H1 (cell line): ENCODE data around the gene CSNK1A1. TPM values are rescaled to one million over a fixed set of nuclear protein-coding genes. Genes with fewer than 3 reads are reported as not detected.

Experiments
- CTCF ChIA-PET: fragments of 300-600 bp; sonication (Branson Sonifier 250); formaldehyde crosslinking; loops from one replicate; lab custom pipeline; 2021; ENCODE audit not compliant: partially characterized antibody; lab: Charles Lee
- POLR2A ChIA-PET: fragments of 300-600 bp; sonication (Branson Sonifier 250); formaldehyde crosslinking; loops from one replicate; lab custom pipeline; 2021; ENCODE audit warnings: inconsistent platforms; ENCODE audit not compliant: partially characterized antibody; lab: Charles Lee
- DNase-seq, 2 experiments: peaks; one replicate each; pipeline versions ENCODE4 v3.0.0 to v3.0.0-alpha.2; 2010 to 2022; ENCODE audit warnings: low spot score in 2 of 2, low read depth in 1 of 2, mixed read lengths in 1 of 2
- FAIRE-seq: peaks from 2 replicates; lab custom pipeline; 2011; peaks lifted over from hg19 to GRCh38; lab: Jason Lieb, UNC
- H2AFZ ChIP-seq: 2 replicates; pipeline ENCODE4 v1.8.1; 2012; ENCODE audit warnings: low read length, inconsistent platforms
- H2AK5ac ChIP-seq: 2 replicates; pipeline ENCODE4 v1.6.1; 2013; ENCODE audit warnings: low read depth, low read length
- H2BK120ac ChIP-seq: replicated peaks from 2 replicates; pipeline ENCODE3; 2013; ENCODE audit warnings: low read depth, low read length, inconsistent platforms
- H2BK12ac ChIP-seq: 2 replicates; pipeline ENCODE4 v1.6.1; 2013; ENCODE audit warnings: low read depth, low read length
- H2BK15ac ChIP-seq: 2 replicates; pipeline ENCODE4 v1.6.1; 2013; ENCODE audit warnings: low read length
- H2BK20ac ChIP-seq: 2 replicates; pipeline ENCODE4 v1.6.1; 2013; ENCODE audit warnings: low read length
- H2BK5ac ChIP-seq: 2 replicates; pipeline ENCODE4 v1.6.1; 2013; ENCODE audit warnings: low read depth, low read length
- H3K14ac ChIP-seq: 2 replicates; pipeline ENCODE4 v1.6.1; 2013; ENCODE audit warnings: inconsistent platforms; ENCODE audit not compliant: insufficient read length
- H3K18ac ChIP-seq: 2 replicates; pipeline ENCODE4 v1.6.1; 2013; ENCODE audit warnings: low read length; ENCODE audit errors: extremely low read depth
- H3K23ac ChIP-seq: 2 replicates; pipeline ENCODE4 v1.6.1; 2013; ENCODE audit warnings: inconsistent platforms; ENCODE audit not compliant: insufficient read length
- H3K23me2 ChIP-seq: 2 replicates; pipeline ENCODE4 v1.6.1; 2013; ENCODE audit warnings: low read depth, low read length
- H3K27ac ChIP-seq: 2 replicates; pipeline ENCODE4 v1.6.1; 2011; ENCODE audit warnings: low read depth, low read length, inconsistent platforms
- H3K27me3 ChIP-seq, 4 experiments: replicated peaks in 1 of 4; 1 replicate in 1 of 4; 2 replicates in 3 of 4; pipeline versions ENCODE4 v1.6.1 to v1.8.1; 2011 to 2013; ENCODE audit warnings: low read length in 3 of 4, mild to moderate bottlenecking in 3 of 4, inconsistent platforms in 2 of 4, mixed read lengths in 2 of 4, moderate library complexity in 1 of 4; ENCODE audit not compliant: control insufficient read depth in 3 of 4, insufficient read depth in 3 of 4; ENCODE audit errors: extremely low read depth in 1 of 4
- H3K36me3 ChIP-seq, 4 experiments: 2 replicates each; pipeline versions ENCODE4 v1.6.1 to v1.8.1; 2011 to 2013; ENCODE audit warnings: mild to moderate bottlenecking in 4 of 4, low read length in 3 of 4, moderate library complexity in 2 of 4, control low read depth in 1 of 4, inconsistent platforms in 1 of 4; ENCODE audit not compliant: insufficient read depth in 4 of 4, control insufficient read depth in 2 of 4
- H3K4ac ChIP-seq: replicated peaks from 2 replicates; pipeline ENCODE3; 2013; ENCODE audit warnings: low read length, low read depth, mixed read lengths, inconsistent platforms; ENCODE audit not compliant: insufficient read length
- H3K4me1 ChIP-seq, 4 experiments: replicated peaks in 1 of 4; 1 replicate in 1 of 4; 2 replicates in 3 of 4; pipeline versions ENCODE4 v1.6.1 to v1.8.1; 2011 to 2013; ENCODE audit warnings: low read length in 3 of 4, inconsistent platforms in 2 of 4, mixed read lengths in 1 of 4; ENCODE audit not compliant: insufficient read depth in 4 of 4, control insufficient read depth in 3 of 4
- H3K4me2 ChIP-seq, 2 experiments: 2 replicates each; pipeline versions ENCODE4 v1.6.1 to v1.8.1; 2011 to 2013; ENCODE audit warnings: low read depth in 2 of 2, low read length in 2 of 2, control low read depth in 1 of 2, inconsistent platforms in 1 of 2, mild to moderate bottlenecking in 1 of 2; ENCODE audit not compliant: insufficient read depth in 1 of 2
- H3K4me3 ChIP-seq, 4 experiments: fragments of 200-600, 300-600 bp in 1 of 4; sonication (generic), shearing (Covaris generic), sonication (Bioruptor Twin) in 1 of 4; 2 replicates each; pipeline versions ENCODE4 v1.5.1 to v1.8.1; 2011 to 2016; ENCODE audit warnings: low read length in 4 of 4, low read depth in 3 of 4, control low read depth in 2 of 4, inconsistent platforms in 2 of 4, mild to moderate bottlenecking in 2 of 4, mixed read lengths in 1 of 4, moderate library complexity in 1 of 4; ENCODE audit not compliant: insufficient read depth in 2 of 4; ENCODE audit errors: extremely low read depth in 1 of 4
- H3K56ac ChIP-seq: replicated peaks from 2 replicates; pipeline ENCODE3; 2013; ENCODE audit warnings: low read depth, mild to moderate bottlenecking, mixed read lengths, low read length, inconsistent platforms; ENCODE audit not compliant: insufficient read length
- H3K79me1 ChIP-seq: 2 replicates; pipeline ENCODE4 v1.6.1; 2013; ENCODE audit warnings: low read depth, low read length, control low read depth
- H3K79me2 ChIP-seq, 2 experiments: 2 replicates each; pipeline versions ENCODE4 v1.6.1 to v1.8.1; 2012 to 2013; ENCODE audit warnings: low read length in 2 of 2, mild to moderate bottlenecking in 2 of 2, inconsistent platforms in 1 of 2; ENCODE audit not compliant: insufficient read depth in 2 of 2, control insufficient read depth in 1 of 2
- H3K9ac ChIP-seq, 4 experiments: replicated peaks in 1 of 4; 1 replicate in 1 of 4; 2 replicates in 3 of 4; pipeline versions ENCODE4 v1.6.1 to v1.8.1; 2011 to 2013; ENCODE audit warnings: low read depth in 3 of 4, low read length in 3 of 4, control low read depth in 2 of 4, mild to moderate bottlenecking in 2 of 4, moderate library complexity in 2 of 4, inconsistent platforms in 1 of 4; ENCODE audit errors: extremely low read depth in 1 of 4
- H3K9me3 ChIP-seq, 2 experiments: 2 replicates each; pipeline versions ENCODE4 v1.6.1 to v1.8.1; 2012 to 2013; ENCODE audit warnings: mild to moderate bottlenecking in 2 of 2, moderate library complexity in 2 of 2, control low read depth in 1 of 2, inconsistent platforms in 1 of 2, low read depth in 1 of 2, low read length in 1 of 2, mixed read lengths in 1 of 2; ENCODE audit not compliant: insufficient read depth in 2 of 2
- H4K20me1 ChIP-seq, 2 experiments: replicated peaks in 1 of 2; 2 replicates each; pipeline versions ENCODE3 to v1.8.1; 2011 to 2013; ENCODE audit warnings: inconsistent platforms in 2 of 2, low read length in 2 of 2, mild to moderate bottlenecking in 1 of 2; ENCODE audit not compliant: insufficient read depth in 2 of 2, control insufficient read depth in 1 of 2
- H4K5ac ChIP-seq: 2 replicates; pipeline ENCODE4 v1.6.1; 2013; ENCODE audit warnings: low read length, low read depth, mixed read lengths, inconsistent platforms; ENCODE audit not compliant: insufficient read length
- H4K8ac ChIP-seq: 2 replicates; pipeline ENCODE4 v1.8.0; 2013; ENCODE audit warnings: mild to moderate bottlenecking, moderate library complexity, low read length, inconsistent platforms; ENCODE audit not compliant: insufficient read depth; ENCODE audit errors: extremely low read depth
- H4K91ac ChIP-seq: replicated peaks from 2 replicates; pipeline ENCODE3; 2013; ENCODE audit warnings: low read length, mixed read lengths, inconsistent platforms; ENCODE audit not compliant: insufficient read length
- BCL11A ChIP-seq, 2 experiments: IDR thresholded peaks; one replicate each; pipeline ENCODE4 v1.6.1; 2011; ENCODE audit warnings: low read depth in 2 of 2, low read length in 2 of 2, mild to moderate bottlenecking in 2 of 2
- BRCA1 ChIP-seq: IDR thresholded peaks from 2 replicates; pipeline ENCODE4 v1.6.1; 2012; ENCODE audit warnings: low read depth, low read length, improper control_type of control experiment
- CBX8 ChIP-seq: fragments of 300-800, 300-1000 bp; sonication (generic); IDR thresholded peaks from 2 replicates; pipeline ENCODE4 v1.7.1; 2016; ENCODE audit warnings: low read depth, low read length, borderline replicate concordance
- CEBPB ChIP-seq: IDR thresholded peaks from 2 replicates; pipeline ENCODE4 v1.6.1; 2012; ENCODE audit warnings: low read depth, low read length
- GABPA ChIP-seq: IDR thresholded peaks from 2 replicates; pipeline ENCODE4 v1.6.1; 2011; ENCODE audit warnings: mild to moderate bottlenecking, low read length, moderate library complexity, borderline replicate concordance; ENCODE audit not compliant: insufficient read depth
- JUN ChIP-seq: IDR thresholded peaks from 2 replicates; pipeline ENCODE4 v1.6.1; 2011; ENCODE audit warnings: low read depth, mild to moderate bottlenecking, improper control_type of control experiment, low read length
- KDM4A ChIP-seq: IDR thresholded peaks from one replicate; pipeline ENCODE4 v1.7.1; 2012; ENCODE audit warnings: low read depth, mild to moderate bottlenecking, moderate library complexity, low read length, inconsistent platforms; ENCODE audit not compliant: severe bottlenecking
- NRF1 ChIP-seq: IDR thresholded peaks from 2 replicates; pipeline ENCODE4 v1.6.1; 2011; ENCODE audit warnings: mild to moderate bottlenecking, low read depth, low read length, improper control_type of control experiment
- PHF8 ChIP-seq: fragments of 200-600 bp; sonication (generic); conservative IDR thresholded peaks from 2 replicates; pipeline ENCODE4 v1.7.1; 2012; ENCODE audit warnings: low read depth, mild to moderate bottlenecking, inconsistent platforms, low read length, moderate library complexity
- POU5F1 ChIP-seq: IDR thresholded peaks from 2 replicates; pipeline ENCODE4 v1.6.1; 2011; ENCODE audit warnings: low read depth, mild to moderate bottlenecking, low read length, moderate library complexity
- SAP30 ChIP-seq: fragments of 300-600 bp; sonication (generic); IDR thresholded peaks from 2 replicates; pipeline ENCODE4 v1.7.1; 2012; ENCODE audit warnings: low read length, moderate library complexity, mild to moderate bottlenecking, inconsistent platforms; ENCODE audit not compliant: insufficient read depth, insufficient replicate concordance
- SIRT6 ChIP-seq: IDR thresholded peaks from one replicate; pipeline ENCODE4 v1.7.1; 2012; ENCODE audit warnings: low read length, inconsistent platforms
- SRF ChIP-seq: IDR thresholded peaks from 2 replicates; pipeline ENCODE4 v1.6.1; 2011; ENCODE audit warnings: mild to moderate bottlenecking, low read depth, low read length, moderate library complexity
- TBP ChIP-seq: IDR thresholded peaks from 2 replicates; pipeline ENCODE4 v1.6.1; 2011; ENCODE audit warnings: low read depth, low read length, improper control_type of control experiment
- WGBS, 2 experiments: shearing (Covaris generic) in 1 of 2; methylation state at CpG; one replicate each; pipeline versions ENCODE4 v1.1.6 to v1.1.7; 2013 to 2015; ENCODE audit warnings: low lambda C conversion rate in 2 of 2, mixed read lengths in 2 of 2, inconsistent platforms in 1 of 2, low coverage in 1 of 2, missing lambda C conversion rate in 1 of 2; ENCODE audit not compliant: insufficient replicate concordance in 2 of 2, insufficient coverage in 1 of 2, insufficient read length in 1 of 2; ENCODE audit errors: extremely low coverage in 1 of 2, missing lambda C conversion rate in 1 of 2; 5-methylcytosine and 5-hydroxymethylcytosine counted together
- polyA plus RNA-seq, 7 experiments: library from polyadenylated mRNA; depleted of rRNA in 3 of 7; stranded (reverse) in 5 of 7; unstranded in 2 of 7; fragments of >200 nt in 5 of 7; fragments of 200-250 nt in 2 of 7; gene quantifications; 1 replicate in 5 of 7; 2 replicates in 1 of 7; 4 replicates in 1 of 7; pipeline versions ENCODE4 v1.2.1 to v1.2.3, GENCODE V29; 2011 to 2013; ENCODE audit warnings: missing spikeins in 2 of 7, mixed read lengths in 2 of 7
- total RNA-seq: library from RNA; stranded (reverse); fragmentation: NEBNext Ultra II Directional; extraction: Animal tissue kit (Norgen Biotek cat#: 25700); gene quantifications from 2 replicates; pipeline ENCODE4 v1.2.1, GENCODE V29; 2021
- TF ChIP-seq, protein P1 (sequence below): IDR thresholded peaks from 2 replicates; pipeline ENCODE4 v1.6.1; 2012; ENCODE audit warnings: inconsistent platforms

Gene CSNK1A1
- total and polyA plus RNA-seq, 2 of the 8 experiments (the other 6 are each of a cell fraction or from before 2014, with no cell fraction given) = 61.2 to 244 TPM

DNA sequence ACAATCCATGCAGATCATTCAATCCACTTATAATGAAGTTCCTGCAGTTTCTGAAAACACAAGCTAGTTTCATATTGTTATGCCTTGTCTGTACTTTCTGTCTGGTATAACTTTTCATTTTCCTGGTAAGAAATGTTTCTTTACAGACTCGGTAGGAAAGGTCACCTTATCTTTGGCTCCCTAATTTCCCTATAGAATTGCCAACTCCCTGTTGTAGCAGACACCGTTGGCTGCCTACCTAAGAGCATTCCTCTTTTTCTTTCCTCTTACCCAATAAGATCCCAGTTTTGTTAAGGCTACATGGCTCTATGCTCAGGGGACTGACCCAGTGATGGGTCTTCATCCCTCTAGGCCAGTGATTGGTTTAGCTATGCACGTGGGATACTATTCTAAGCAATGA lies 23.9 kb upstream of the CSNK1A1 start:
- Histone ChIP-seq H3K27ac (no peak overlapping the region), H3K4me2 (no peak overlapping the region), H3K23ac (no peak overlapping the region), H3K79me1 (no peaks in the 10 kb centered on the region), H2BK12ac (no peak overlapping the region), H2BK15ac (no peak overlapping the region), H2AFZ (no peak overlapping the region), H3K4me1 (no peaks in the 10 kb centered on the region), H4K91ac (no peak overlapping the region), H4K5ac (no peak overlapping the region), H3K9me3 (no peaks in the 10 kb centered on the region), H3K36me3 (no peaks in the 10 kb centered on the region), H2BK5ac (no peak overlapping the region), H3K4me3 (no peak overlapping the region), H3K56ac (no peak overlapping the region), H2AK5ac (no peak overlapping the region), H3K27me3 (peaks cover 0 to under 1% (median under 1%) of the 10 kb centered on the region in 4 experiments; a peak in 3 of 7 replicates), H3K23me2 (no peaks in the 10 kb centered on the region; the same call in 1 of the 2 replicates), H2BK120ac (no peak overlapping the region), H3K14ac (no peak overlapping the region), H3K18ac (no peak overlapping the region), H3K9ac (no peak overlapping the region), H4K20me1 (no peaks in the 10 kb centered on the region), H4K8ac (no peak overlapping the region), H3K4ac (no peak overlapping the region), H3K79me2 (no peaks in the 10 kb centered on the region), H2BK20ac (no peak overlapping the region)
- POLR2A ChIA-PET = interaction anchor here (1.3 kb wide), 1 partner anchor 19 kb away, joined by 3 read pairs; no protein-coding TSS in a partner anchor
- WGBS, 2 experiments = 91% methylated on average over 3 of the region's 3 CpGs; no CpG with 5 or more reads in 1 of the 2 experiments
- CTCF ChIA-PET = interaction anchor here (0.6 to 1.9 kb wide), 9 partner anchors 34 to 208 kb away, joined by 3 to 7 read pairs (median 4); no protein-coding TSS in a partner anchor
- DNase-seq = no peak
- FAIRE-seq = no peak
- TF ChIP-seq, protein P1, sequence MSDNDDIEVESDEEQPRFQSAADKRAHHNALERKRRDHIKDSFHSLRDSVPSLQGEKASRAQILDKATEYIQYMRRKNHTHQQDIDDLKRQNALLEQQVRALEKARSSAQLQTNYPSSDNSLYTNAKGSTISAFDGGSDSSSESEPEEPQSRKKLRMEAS = no peak
- TF ChIP-seq KDM4A (no peak), JUN (no peak), TBP (no peak), GABPA (no peak), NRF1 (no peak), SIRT6 (no peak), CEBPB (no peak), PHF8 (no peak), SRF (no peak), POU5F1 (no peak), CBX8 (no peak), BRCA1 (no peak), BCL11A (IDR thresholded peaks at IDR 0.05; ENCODE audit: low read depth in 2 of 2, low read length in 2 of 2) (no peak), SAP30 (no peak)
